NCI-H82 treated with DMSO at 0.1 percent for 48 hours (cell line): ENCODE data around the gene VTCN1.
"Not testable (repeated sequence)": the region's sequence is repeated elsewhere in the genome, so short reads cannot be mapped to it uniquely, and the experiment has no call there.

Source experiments
- DNase-seq: peaks from one replicate; lab custom pipeline; 2025; ENCODE audit not compliant: unreplicated experiment; lab: John Stamatoyannopoulos, UW

Gene VTCN1

DNA sequence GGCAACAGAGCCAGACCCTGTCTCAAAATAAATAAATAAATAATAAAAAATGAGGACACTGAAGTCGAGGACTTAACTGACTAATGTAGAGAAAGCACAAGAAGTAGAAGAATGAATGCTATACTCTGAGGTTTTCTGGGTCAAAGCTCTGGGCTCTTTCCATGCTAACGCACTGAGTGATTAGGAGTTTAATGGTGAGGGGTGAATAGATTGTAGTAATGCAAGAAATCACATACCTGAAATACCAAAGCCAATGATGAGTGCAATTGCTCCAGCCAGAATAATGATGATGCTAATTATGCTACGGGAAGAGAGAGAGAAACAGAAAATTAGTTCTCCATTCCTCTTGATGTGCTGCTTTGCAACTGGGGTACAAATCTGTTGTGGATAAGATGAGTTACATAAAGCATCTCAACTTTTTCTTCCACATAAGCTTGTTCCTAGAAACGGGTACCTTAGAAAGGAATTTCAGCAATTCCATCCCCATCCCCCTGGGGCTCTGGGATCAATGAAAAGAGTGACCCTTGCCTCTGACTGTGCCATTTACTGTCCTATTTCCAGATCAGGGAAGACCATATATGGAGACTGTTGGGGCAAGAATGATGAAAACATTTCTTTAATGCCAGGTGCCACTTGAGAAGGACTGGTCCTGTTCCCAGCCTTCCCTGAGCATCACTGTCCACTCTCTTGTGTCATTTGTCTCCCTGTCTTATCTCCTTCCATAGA is 40.7 kb downstream of the VTCN1 start:
- no peak for DNase-seq

- DNase-seq = no peak
Observed at GRCh38 chr1:117167402-117167801, 43.3 kb downstream of the VTCN1 start.

DNA sequence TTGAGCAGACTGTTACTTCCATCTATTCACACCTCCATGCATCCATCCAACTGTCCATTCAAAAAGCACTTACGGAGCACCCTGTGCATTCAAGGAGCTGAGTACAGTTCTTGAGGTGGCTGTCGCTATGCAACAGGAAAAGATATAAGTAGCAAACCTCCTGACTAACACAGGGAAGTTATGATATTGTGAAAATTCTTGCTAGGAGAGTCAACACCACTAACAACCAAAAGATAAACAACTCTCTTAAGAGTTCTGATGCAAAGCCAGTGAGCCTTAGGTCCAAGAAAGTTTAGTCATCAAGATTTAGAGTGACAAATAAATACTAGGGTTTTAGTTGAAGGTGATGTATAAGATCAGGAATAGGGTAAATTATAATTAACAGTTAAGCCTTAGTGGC is 44.7 kb downstream of the VTCN1 start:
- DNase-seq = no peak

DNA sequence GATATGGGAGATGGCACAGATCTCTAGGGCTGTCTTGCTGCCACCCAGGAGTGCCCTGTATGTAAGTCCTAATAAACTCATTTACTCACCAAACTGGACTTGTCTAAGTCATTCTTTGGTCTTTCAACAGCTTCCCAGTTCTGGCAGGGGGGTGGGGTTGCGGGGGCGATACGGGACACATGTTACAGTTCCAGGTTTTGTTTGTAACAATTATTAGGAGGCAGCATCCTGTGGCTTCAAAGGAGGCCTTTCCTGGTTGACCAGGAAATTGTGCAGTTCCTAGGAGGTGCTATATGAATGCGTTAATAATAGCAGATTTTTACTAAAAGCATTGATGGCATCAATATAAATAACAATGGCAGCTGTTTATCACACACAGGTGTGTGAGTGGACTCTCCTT is 46.5 kb downstream of the VTCN1 start:
- DNase-seq = no peak

- peak; percentile 85 for DNase-seq
Observed at GRCh38 chr1:117162816-117163215, 47.9 kb downstream of the VTCN1 start.

DNA sequence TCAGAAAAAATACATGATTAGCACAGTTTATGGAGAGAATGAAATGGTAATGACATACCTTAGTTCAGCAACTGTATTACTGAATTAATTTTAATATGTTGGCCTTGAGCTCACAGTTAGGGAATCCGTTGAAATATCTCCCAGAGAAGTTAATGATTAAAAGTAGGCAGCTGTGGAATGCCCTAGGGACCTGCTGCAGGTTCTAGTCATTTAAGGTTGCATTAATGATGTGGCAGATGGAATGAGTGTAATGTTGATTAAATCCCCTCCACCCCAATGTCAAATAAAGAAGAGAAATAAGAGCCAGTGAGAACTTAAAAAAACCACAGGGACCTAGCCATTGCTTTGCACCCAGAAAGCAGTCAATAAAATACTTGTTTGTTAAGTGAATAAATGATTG is 48.8 kb downstream of the VTCN1 start:
- DNase-seq = peak; percentile 86

- DNase-seq = not testable (repeated sequence)
Observed at GRCh38 chr1:117151305-117151704, 59.4 kb downstream of the VTCN1 start.

- no peak for DNase-seq
Observed at GRCh38 chr1:117150316-117150715, 60.4 kb downstream of the VTCN1 start.

DNA sequence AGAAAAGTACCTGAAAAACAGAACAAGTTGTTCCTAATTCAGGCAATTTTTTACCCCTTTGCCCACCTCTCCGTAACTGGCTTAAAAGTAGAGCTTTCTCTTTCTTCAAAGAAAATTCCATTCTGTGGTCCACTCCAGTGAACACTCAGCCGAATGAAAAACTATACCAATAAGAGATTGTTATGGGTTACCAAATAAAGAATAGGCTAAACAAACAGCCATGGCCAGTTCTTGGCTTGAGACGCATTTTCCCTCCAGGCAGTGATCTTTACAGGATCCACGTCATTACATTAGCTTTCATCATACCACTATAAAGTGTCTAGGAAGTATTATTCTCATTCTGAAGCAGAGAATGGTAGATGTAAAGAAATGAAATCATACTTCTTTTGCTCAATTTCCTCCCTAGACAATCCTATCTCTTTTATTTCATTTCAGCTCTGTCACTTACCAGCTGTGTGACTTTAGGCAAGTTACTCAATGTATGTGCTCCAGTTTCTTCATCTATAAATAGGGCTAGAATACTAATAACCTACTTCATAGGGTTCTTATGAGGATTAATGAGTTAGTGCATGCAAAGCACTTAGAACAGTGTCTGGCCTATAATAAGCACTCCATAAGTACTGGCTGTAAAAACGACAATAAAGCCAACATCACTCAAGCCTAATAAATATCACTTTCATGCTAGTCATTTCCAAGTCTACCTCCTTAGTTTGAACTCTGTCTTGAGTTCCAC is 62.7 kb downstream of the VTCN1 start:
- DNase-seq = no peak

- no peak for DNase-seq
Observed at GRCh38 chr1:117147341-117147831, 63.3 kb downstream of the VTCN1 start.

DNA sequence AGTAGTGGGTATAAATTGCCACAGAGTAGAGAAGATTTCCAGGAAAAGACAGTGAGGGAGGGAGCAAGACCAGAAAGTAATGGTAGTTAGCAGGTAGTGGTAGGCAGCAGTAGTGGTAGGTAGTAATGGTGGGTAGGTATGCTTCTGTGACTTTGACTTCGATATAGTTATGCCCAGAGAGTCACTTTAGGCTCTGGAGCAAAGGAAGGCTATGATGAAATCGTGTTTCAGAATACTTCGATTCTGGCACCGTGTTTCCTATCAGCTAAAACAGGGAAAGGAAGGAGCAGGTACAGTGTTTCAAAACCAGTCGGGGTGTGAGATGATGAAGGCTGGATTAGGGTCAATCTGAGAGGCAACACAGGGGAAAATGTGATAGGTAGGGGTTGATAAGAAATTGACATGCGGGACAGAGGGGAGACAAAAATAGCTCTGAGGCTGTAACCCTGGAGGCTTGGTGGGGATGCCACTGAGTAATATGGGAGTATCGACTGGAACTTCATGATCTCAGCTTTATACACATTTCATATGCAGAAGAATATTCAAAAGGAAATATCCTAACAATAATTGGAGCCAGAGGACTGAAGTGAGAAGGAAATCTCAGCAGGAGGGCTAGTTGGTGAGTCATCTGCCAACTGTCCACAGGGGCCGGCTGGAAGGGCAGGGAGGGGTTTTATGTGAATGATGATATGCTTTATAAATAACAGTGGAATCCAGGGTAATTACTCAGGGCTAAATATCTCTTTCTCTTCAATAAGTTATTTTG is 64.0 kb downstream of the VTCN1 start:
- DNase-seq = no peak

DNA sequence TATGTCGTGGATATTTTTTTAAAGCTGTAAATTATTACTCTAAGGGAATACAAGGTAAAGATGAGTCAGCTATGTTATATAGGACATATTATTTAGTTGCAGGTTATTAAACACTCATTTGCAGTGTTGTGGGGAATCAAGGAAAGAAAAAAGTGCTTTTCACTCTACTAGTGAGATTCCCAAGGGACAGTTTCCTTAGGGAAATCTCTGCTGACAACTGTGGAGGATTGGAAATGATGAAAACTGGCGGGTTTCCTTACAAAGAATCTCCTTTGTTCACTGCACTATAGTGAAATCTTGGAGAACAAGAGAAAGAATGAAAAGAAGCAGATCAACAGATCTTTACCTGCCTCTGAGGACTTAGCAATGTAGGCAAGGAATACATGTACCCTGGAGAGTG is 64.7 kb downstream of the VTCN1 start:
- DNase-seq = no peak

DNA sequence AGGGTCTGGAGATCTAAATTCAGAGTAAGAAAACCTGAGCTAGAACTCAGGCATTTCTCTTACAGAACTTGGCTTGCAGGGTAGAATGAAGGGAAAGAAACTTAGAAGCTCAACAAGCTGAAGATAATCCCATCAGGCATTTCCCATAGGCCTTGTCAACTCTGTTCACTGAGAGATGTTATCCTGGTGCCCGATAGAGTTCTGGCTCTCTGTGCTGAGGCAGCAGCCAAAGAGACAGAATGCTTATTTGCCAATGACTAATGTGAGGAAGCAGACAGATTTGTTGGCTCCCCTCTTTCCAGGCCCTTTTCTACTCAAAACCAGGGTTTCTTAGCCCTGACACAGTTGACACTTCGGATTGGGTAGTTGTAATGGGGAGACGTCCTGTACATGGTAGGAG is 66.9 kb downstream of the VTCN1 start:
- no peak for DNase-seq

DNA sequence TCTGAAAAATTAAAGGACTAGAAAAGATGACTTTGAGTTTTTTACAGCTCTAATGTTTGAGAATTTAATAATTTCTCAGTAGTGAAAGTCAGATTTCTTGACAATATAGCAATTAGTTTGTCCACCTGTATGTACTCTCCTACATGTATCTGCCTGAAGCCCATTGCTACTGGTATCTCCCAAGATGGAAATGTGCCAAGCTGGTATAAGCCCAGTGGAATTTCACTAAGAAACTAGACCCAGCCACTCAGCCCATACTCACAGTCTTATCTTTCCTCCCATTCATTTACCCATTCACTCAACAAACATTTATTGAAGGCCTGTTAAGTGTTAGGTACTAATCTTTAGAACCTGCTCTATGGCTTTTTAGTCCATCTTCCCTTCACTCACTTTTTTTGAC is 67.6 kb downstream of the VTCN1 start:
- DNase-seq = no peak

DNA sequence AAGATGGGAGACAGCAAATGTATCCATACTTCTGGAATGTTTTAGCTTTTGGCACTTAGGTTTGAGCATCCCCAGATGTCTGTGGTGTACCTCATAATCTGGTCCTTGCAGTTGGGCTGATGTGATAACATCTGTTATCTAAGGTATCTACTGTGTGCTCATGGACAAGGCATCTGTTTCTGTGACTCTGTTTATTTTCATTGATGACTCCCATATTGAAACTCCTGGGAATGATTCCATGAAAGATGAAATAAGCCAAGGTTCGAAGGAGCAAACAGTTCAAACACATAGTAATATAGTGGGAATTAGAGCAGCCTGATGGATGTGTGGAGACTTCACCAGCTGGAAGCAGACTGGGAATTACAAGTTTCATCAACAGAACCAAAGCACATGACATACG is 68.5 kb downstream of the VTCN1 start:
- DNase-seq = no peak

DNA sequence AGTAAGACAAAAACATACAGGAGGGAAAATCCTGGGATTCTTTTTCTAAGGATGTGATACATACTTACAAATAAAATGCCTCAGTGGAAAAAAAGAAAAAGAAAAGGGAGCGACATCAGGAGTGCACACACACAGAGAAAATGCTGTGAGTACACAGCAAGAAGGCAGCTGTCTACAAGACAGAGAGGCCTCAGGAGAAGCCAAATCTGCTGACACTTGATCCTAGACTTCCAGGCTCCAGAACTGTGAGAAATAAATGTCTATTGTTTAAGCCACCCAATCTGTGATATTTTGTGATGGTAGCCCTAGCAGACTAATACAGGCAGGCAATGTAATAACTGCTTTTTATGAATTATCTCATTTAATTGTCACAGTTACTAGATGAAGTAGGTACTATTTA is 72.2 kb downstream of the VTCN1 start:
- no peak for DNase-seq

DNA sequence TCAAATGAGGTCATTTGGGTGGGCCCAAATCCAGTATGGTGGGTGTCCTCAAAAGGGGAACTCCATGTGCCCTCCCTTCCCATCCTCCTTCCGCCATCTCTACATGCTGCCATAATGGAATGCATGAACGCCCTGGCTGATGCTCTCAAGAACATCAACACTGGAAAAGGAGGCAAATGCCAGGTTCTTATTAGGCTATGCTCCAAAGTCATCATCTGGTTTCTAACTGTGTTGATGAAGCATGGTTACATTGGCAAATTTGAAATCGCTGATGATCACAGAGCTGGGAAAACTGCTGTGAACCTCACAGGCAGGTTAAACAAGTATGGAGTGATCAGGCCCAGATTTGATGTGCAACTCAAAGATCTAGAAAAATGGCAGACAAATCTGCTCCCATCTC is 72.6 kb downstream of the VTCN1 start:
- no peak for DNase-seq

- no peak for DNase-seq
Observed at GRCh38 chr1:117137281-117137855, 73.4 kb downstream of the VTCN1 start.

DNA sequence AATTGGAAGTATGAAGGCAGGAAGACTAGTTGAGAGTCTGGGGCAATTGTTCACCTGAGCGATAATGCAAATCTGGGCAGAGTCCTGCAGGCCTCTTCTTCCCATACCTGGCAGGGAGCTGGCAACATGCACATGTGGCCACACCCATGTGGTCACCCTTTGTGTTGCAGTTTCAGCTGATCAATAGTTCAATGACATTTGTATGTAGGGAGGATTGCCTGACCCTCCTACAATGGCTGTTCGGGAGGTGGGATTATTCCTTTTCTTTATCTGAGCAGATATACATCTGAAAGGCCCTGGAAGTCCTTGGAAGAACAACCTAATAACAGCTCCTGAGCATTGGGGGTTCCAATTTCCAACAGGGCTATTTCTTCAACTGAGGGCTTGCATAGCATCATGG is 74.0 kb downstream of the VTCN1 start:
- DNase-seq = no peak

GRCh38 chr1:117135329-117135728 is 75.4 kb downstream of the VTCN1 start:
- DNase-seq = no peak

DNA sequence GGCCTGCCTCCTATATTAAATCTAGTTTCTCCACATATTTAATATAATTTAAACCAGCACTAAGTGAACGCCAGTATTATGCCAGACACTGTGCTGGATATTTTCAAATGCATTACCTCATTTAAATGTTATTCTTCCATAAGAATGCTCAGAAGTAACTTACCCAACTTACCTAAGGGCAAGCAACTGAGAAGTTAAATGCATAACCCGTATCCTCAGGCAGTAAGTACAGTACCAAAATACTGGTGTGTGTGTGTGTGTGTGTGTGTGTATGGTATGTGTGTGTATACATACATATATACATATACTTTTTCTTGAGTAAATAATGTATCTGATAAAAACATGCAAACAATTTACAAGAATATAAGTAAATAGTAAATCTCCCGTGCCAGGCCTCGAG is 80.2 kb downstream of the VTCN1 start:
- DNase-seq = no peak
